Measurements from ENCODE around the gene TSHZ2.
"Not testable (repeated sequence)": the region's sequence is repeated elsewhere in the genome, so short reads cannot be mapped to it uniquely, and the experiment has no call there.

The TSHZ2 gene

GRCh38 chr20:53500651-53501050 lies 528.5 kb downstream of the TSHZ2 start:
- DNase-seq (ENCODE audit: low read depth in 3 of 3): no peak

- no peak for DNase-seq (ENCODE audit: low read depth in 3 of 3)
Observed at GRCh38 chr20:53502820-53503219, 530.7 kb downstream of the TSHZ2 start.

DNA sequence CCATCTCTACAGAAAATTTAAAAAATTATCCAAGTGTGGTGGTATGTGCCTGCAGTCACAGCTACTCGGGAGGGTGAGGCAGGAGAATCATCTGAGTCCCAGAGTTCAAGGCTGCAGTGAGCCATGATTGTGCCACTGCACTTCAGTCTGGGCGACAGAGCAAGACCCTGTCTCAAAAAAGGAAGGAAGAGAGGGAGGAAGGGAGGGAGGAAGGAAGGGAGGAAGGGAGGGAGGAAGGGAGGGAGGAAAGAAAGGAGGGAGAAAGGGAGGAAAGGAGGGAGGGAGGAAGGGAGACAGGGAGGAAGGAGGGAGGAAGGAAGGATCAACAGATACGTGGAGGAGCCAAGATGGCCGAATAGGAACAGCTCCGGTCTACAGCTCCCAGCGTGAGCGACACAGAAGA lies 531.4 kb downstream of the TSHZ2 start:
- no peak for DNase-seq (ENCODE audit: low read depth in 3 of 3)

- DNase-seq (ENCODE audit: low read depth in 3 of 3): not testable (repeated sequence)
Observed at GRCh38 chr20:53504106-53504505, 531.9 kb downstream of the TSHZ2 start.

DNA sequence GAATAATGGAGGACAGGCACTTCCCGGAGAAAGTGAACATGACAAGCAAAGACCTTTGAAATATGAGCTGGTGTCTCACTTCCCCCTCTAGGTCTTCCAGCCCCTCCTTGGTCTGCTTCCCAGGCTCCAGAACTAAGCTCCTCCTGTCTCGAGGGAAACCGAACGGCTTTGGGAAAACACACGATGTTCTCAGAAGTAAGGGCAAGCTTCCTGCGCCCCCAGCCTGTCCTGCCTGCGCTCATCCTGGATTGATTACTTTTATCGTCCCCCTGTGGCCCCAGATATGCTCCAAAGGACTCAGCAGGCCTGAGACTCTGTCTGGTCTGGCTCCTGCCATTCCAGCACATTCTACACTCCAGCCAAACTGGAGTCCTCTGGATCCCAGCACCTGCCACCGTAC lies 538.1 kb downstream of the TSHZ2 start:
- DNase-seq (ENCODE audit: low read depth in 3 of 3): no peak

- DNase-seq (ENCODE audit: low read depth in 3 of 3): no peak
Observed at GRCh38 chr20:53510704-53511103, 538.5 kb downstream of the TSHZ2 start.

- DNase-seq (ENCODE audit: low read depth in 3 of 3): no peak
Observed at GRCh38 chr20:53512076-53512475, 539.9 kb downstream of the TSHZ2 start.

DNA sequence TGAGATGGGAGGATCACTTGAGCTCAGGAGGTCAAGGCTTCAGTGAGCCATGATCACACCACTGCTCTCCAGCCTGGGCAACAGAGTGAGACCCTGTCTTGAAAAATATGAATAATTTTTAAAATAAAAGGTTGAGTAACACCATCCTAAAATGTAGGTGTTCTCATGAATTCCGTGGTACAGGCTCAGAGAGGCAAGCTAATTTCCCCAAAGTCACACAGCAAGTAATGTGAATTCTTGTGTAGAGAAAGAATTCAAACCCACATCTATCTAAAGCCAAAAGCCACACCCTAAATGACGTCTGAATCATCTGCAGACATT lies 541.0 kb downstream of the TSHZ2 start:
- DNase-seq (ENCODE audit: low read depth in 3 of 3): no peak

DNA sequence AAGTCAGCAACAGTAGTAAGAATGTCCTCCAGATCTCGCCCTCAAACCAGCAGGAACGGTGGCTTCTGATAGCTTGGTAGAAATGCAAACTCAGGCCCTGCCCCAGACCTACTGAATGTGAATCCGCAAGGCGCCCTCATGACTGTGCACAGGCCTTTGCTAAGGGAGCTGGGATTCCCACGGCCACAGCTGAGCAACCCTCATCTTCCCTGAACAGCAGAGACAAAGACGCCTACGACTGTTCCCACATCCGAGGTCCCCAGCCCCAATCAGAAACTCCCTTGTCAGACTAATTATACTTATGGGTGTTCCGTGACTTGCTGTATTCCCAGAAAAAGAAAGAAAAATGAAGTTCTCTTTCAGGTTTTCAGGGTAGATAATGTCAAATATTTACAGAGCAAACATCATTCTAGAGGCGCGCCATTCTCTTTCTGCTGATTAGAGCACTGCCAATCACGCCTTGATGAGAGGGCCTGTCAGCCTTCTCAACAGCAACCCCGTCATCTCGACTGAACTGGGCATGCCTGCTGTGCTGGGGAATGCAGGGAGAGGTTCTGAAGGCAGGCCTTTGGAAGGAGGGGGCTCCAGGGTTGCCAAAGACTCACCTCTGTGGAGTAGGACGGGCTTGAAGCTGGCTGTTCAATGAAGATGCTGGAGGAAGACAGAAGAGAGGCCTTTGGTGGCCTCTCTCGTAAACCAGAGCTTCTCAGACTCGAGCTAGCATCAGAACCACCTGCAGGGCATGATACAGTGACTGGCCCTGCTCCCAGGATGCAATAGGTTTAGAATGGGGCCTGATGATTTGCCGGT lies 541.5 kb downstream of the TSHZ2 start:
- DNase-seq (ENCODE audit: low read depth in 3 of 3): no peak

DNA sequence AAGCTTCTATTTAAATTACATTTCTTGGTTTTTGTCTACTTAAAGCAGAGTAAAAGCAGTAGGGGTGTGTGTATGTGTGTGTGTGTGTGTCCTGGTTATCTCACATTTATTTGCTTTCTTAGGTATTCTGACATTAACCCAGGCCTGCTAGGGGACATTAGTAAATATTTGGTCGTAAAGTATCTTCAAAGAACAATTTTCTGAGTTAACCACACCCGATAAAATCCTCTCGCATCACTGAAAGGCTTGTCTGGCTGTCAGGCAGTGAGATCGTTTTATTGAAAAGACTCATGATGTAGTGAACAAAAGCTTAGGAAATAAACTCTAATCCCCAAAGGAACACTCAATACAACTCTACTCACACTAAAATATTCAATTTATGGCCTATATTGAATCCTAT lies 543.6 kb downstream of the TSHZ2 start:
- DNase-seq (ENCODE audit: low read depth in 3 of 3): no peak

DNA sequence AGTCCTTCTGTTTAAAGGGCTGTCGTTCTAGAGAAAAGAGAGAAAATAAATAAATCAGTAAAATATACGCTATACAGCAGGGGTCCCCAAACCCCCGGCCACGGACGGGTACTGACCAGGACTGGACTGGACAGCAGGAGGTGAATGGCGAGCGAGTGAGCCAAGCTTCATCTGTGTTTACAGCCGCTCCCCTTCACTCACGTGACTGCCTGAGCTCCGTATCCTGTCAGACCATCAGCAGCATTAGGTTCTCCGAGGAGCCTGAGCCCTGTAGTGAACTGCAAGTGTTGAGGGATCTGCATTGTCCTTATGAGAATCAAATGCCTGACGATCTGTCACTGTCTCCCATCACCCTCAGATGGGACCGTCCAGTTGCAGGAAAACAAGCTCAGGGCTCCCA lies 545.0 kb downstream of the TSHZ2 start:
- no peak for DNase-seq (ENCODE audit: low read depth in 3 of 3)

DNA sequence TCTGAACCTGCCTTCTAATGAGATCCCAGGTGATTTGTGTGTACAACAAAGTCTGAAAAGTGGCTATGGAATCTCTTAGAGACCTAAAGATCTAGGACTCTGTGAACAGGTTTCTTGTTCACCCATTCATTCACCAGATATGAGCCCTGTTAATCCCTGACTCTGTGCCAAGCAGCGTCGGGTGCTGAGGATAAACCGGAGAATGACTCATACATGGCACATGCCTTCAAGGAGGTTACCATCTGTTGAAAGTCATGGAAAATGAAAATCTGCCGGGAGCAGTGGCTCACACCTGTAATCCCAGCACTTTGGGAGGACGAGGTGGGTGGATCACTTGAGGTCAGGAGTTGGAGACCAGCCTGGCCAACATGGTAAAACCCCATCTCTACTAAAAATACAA lies 549.3 kb downstream of the TSHZ2 start:
- not testable (repeated sequence) for DNase-seq (ENCODE audit: low read depth in 3 of 3)

DNA sequence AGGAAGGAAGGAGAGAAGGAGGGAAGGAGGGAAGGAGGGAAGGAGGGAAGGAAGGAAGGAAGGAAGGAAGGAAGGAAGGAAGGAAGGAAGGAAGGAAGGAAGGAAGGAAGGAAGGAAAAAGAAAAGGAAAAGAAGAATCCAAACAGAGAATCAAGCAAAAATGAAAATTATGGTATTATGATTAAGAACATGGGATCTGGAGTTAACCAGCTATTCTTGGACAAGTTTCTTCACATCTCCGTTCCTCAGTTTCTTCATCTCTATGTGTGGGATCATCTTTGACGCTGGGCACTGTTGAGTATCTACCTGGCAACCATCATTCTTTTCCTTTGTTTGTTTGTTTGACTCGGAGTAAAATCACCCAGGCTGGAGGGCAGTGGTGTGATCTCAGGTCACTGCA lies 549.9 kb downstream of the TSHZ2 start:
- DNase-seq (ENCODE audit: low read depth in 3 of 3): no peak

DNA sequence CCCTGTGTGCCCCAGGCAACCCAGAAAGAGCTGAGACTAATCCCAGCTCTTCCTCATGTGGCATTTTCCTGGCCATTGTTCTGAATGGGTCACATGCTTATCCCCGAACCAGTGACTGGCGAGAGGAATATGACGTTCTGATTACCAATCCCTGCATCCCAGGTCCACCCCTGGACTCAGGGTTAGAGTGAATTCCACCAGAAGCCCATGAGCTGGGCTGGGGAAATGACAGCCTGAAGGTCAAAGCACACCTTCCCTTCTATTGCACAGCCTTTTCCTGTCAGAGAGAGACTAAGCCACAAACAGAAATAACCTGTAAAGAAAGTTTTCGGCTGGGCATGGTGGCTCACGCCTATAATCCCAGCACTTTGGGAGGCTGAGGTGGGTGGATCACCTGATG lies 550.5 kb downstream of the TSHZ2 start:
- DNase-seq (ENCODE audit: low read depth in 3 of 3): no peak

DNA sequence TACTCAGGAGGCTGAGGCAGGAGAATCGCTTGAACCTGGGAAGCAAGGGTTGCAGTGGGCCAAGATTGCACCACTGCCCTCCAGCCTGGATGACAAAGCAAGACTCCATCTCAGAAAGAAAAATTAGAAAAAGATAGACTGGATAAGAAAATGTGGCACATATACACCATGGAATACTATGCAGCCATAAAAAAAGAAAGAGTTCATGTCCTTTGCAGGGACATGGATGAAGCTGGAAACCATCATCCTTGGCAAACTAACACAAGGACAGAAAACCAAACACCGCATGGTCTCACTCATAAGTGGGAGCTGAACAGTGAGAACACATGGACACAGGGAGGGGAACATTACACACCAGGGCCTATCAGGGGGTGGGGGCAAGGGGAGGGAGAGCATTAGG lies 551.5 kb downstream of the TSHZ2 start:
- not testable (repeated sequence) for DNase-seq (ENCODE audit: low read depth in 3 of 3)

GRCh38 chr20:53524589-53525312 lies 552.6 kb downstream of the TSHZ2 start:
- DNase-seq (ENCODE audit: low read depth in 3 of 3): no peak

DNA sequence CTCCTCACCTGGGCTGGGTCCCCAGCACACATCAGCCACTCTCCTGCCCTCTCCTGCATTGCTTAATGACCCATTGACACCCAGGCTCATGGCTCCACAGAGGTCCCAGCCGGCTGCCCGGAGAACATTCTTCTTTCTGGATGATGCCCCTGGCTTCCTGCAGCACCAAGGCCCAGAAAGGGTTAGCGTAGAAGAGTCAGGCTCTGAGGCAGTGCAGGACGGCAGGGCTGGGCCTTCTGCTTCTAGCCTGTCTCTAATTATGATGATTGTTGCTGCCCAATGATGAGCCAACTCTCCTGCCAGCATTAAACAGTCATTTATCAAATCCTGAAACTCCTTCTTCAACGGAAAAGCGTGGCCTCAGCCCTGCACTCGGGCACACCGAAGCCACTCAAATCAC lies 555.0 kb downstream of the TSHZ2 start:
- no peak for DNase-seq (ENCODE audit: low read depth in 3 of 3)

DNA sequence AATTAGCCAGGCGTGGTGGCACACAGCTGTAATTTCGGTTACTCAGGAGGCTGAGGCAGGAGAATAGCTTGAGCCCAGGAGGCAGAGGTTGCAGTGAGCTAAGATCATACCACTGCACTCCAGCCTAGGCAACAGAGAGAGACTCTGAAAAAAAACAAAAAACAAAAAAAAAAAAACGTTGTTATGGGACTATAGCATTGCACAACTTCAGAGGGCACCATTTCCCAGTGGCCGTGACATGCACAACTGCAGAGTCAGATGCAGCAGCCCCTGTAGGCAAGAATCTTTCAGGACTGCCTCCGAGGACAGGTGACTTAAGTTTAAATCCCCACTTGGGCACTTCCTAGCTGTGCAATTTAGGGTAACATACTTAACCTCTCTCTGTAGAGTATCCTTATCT lies 557.5 kb downstream of the TSHZ2 start:
- DNase-seq (ENCODE audit: low read depth in 3 of 3): no peak

- DNase-seq (ENCODE audit: low read depth in 3 of 3): no peak
Observed at GRCh38 chr20:53530440-53530839, 558.3 kb downstream of the TSHZ2 start.

- not testable (repeated sequence) for DNase-seq (ENCODE audit: low read depth in 3 of 3)
Observed at GRCh38 chr20:53532654-53533312, 560.6 kb downstream of the TSHZ2 start.

- no peak for DNase-seq (ENCODE audit: low read depth in 3 of 3)
Observed at GRCh38 chr20:53533500-53533899, 561.3 kb downstream of the TSHZ2 start.

DNA sequence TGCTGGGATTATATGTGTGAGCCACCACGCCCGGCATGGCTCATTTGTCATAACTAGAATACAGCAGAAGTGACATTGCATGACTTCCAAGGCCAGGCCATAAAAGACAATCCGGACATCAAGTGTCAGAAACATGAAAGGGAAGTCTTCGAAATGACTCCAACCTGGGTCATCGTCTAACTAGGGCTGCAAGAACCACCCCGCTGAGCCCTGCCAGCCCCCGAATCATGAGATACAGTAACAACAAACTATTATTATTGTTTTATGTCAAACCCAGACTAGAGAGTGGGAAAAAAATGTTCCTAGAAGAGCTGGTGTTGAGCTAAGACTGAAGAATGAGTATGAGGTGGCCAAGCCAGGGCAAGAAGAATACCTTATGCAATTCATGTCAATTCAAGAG lies 561.9 kb downstream of the TSHZ2 start:
- no peak for DNase-seq (ENCODE audit: low read depth in 3 of 3)

GRCh38 chr20:53535878-53536277 lies 563.7 kb downstream of the TSHZ2 start:
- no peak for DNase-seq (ENCODE audit: low read depth in 3 of 3)
